Measurements from ENCODE around the gene CADM1. TPM values are rescaled to one million over a fixed set of nuclear protein-coding genes. Genes with fewer than 3 reads are reported as not detected.

The CADM1 gene
- total RNA-seq, 2 experiments from 2014 or later, result 59.7 to 89.7 TPM

DNA sequence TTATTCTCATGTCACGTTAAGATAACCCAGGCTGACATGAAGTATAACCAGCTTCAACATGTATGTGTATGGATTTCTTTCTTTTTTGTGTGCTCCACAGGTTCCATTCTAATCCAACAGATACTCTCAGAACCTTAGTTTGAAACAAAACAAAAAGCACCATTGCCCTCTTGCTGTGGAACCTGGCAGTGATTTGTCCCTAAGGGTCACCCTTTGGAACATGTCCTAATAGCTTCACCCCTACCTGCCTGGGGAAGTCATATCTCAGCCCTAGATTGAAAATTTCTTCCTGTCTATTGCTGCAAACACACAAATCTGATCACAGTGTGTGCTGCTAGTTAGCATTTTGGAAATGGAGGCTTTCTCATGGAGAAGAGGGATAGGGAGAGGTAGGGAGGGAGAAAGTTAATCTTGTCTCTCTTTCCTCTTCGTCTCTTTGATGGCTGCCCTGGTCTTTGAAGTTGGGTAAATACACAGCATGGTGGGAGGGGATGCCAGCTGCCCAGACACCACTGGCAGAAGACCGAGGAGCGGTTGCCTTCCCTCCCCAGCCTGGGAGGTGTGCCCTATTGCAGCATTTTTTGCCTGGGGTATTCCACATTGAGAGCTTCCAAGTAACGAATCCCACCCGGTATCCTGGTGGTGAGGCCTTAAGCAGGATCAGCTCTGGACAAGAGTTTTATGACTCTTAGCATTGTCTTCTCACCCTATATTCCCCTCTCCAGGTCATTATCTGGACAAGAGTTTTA, 11.6 kb upstream of the CADM1 start:
- no peaks in the 10 kb centered on the region for H4K20me1 ChIP-seq (ENCODE audit: insufficient read depth, low read length)
- no TSS peak for BruUV-seq (replicated peaks)
- H3K4me3 ChIP-seq (ENCODE audit: low read depth, low read length, poor library complexity, severe bottlenecking), result no peak overlapping the region
- H3K4me1 ChIP-seq (ENCODE audit: insufficient read depth, low read length, poor library complexity, severe bottlenecking), result no peaks in the 10 kb centered on the region
- H3K9me2 ChIP-seq (ENCODE audit: insufficient read depth, low read length), result no peaks in the 10 kb centered on the region
- DNase-seq (ENCODE audit: low spot score), result no peak
- no peaks in the 10 kb centered on the region for H3K9me3 ChIP-seq (ENCODE audit: low read length)
- no peak for TF ChIP-seq EZH2phosphoT487 (IDR thresholded peaks at IDR 0.05; ENCODE audit: borderline replicate concordance, low read depth, low read length)
- TF ChIP-seq, protein P1, sequence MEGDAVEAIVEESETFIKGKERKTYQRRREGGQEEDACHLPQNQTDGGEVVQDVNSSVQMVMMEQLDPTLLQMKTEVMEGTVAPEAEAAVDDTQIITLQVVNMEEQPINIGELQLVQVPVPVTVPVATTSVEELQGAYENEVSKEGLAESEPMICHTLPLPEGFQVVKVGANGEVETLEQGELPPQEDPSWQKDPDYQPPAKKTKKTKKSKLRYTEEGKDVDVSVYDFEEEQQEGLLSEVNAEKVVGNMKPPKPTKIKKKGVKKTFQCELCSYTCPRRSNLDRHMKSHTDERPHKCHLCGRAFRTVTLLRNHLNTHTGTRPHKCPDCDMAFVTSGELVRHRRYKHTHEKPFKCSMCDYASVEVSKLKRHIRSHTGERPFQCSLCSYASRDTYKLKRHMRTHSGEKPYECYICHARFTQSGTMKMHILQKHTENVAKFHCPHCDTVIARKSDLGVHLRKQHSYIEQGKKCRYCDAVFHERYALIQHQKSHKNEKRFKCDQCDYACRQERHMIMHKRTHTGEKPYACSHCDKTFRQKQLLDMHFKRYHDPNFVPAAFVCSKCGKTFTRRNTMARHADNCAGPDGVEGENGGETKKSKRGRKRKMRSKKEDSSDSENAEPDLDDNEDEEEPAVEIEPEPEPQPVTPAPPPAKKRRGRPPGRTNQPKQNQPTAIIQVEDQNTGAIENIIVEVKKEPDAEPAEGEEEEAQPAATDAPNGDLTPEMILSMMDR (conservative IDR thresholded peaks at IDR 0.05; ENCODE audit: low read length), result no peak
- intact Hi-C loops (cut with micrococcal nuclease; ENCODE audit: unreplicated experiment), result no loop called here
- H3K27ac ChIP-seq (ENCODE audit: low read depth, low read length, poor library complexity, severe bottlenecking), result no peak overlapping the region
- H3K4me2 ChIP-seq (ENCODE audit: low read length), result no peak overlapping the region
- H2AFZ ChIP-seq (ENCODE audit: low read length), result no peak overlapping the region
- H3K79me2 ChIP-seq (ENCODE audit: insufficient read depth, low read depth, low read length), result no peaks in the 10 kb centered on the region
- H3K36me3 ChIP-seq (ENCODE audit: insufficient read depth, low read length), result no peaks in the 10 kb centered on the region
- CTCF ChIA-PET (ENCODE audit: unreplicated experiment), result no interaction called here
- POLR2A ChIA-PET, result no interaction called here

DNA sequence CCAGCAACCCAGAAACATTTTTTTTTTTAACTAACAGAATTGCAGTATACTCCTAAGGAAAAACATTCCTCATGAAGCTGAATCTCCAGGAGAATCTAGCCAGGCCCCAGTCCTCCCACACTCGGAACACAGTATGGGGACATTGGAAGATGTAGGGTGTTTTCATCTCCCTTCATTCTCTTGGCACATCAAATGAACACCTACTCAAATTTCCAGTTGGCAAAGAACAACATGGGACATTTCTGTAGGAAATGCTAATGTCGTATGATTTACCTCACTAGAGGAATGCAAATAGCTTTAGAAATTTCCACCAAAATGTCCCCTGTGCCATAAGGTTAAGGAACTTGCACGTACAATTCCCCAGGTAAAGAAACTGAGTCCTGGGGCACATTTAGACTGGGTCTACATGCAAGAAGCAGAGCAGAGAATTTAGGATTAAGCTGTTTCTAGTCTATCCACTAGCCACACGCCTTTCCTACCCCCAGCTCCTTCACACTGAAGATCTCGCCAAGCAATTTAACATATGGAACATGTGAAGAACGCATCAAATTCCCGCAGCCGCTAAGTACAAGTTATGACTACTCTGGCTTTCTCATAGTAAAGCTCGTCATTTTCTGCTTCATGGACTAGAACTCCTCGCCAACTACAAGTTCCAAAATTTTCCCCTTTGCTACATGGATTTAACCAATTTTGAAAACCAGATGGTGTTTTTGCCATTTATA, 2.9 kb upstream of the CADM1 start:
- no peak overlapping the region for H3K27ac ChIP-seq (ENCODE audit: low read depth, low read length, poor library complexity, severe bottlenecking)
- H3K4me1 ChIP-seq (ENCODE audit: insufficient read depth, low read length, poor library complexity, severe bottlenecking), result peaks cover 7% of the 10 kb centered on the region
- TF ChIP-seq EZH2phosphoT487 (IDR thresholded peaks at IDR 0.05; ENCODE audit: borderline replicate concordance, low read depth, low read length), result no peak
- TF ChIP-seq, protein P1 (conservative IDR thresholded peaks at IDR 0.05; ENCODE audit: low read length), result no peak
- CTCF ChIA-PET (ENCODE audit: unreplicated experiment), result no interaction called here
- no peak overlapping the region for H2AFZ ChIP-seq (ENCODE audit: low read length)
- no peaks in the 10 kb centered on the region for H3K9me3 ChIP-seq (ENCODE audit: low read length)
- no peak for DNase-seq (ENCODE audit: low spot score)
- POLR2A ChIA-PET, result interaction anchor here (0.6 to 1.5 kb wide), 2 partner anchors 113 to 165 kb away, joined by 3 to 4 read pairs; no protein-coding TSS in a partner anchor
- no peak overlapping the region for H3K4me2 ChIP-seq (ENCODE audit: low read length)
- H3K4me3 ChIP-seq (ENCODE audit: low read depth, low read length, poor library complexity, severe bottlenecking), result no peak overlapping the region
- H3K9me2 ChIP-seq (ENCODE audit: insufficient read depth, low read length), result no peaks in the 10 kb centered on the region
- H3K36me3 ChIP-seq (ENCODE audit: insufficient read depth, low read length), result no peaks in the 10 kb centered on the region
- no TSS peak for BruUV-seq (replicated peaks)
- intact Hi-C loops (cut with micrococcal nuclease; ENCODE audit: unreplicated experiment), result loop anchor here (10.0 kb wide), 1 partner anchor 428 kb away; no protein-coding TSS in a partner anchor
- H3K79me2 ChIP-seq (ENCODE audit: insufficient read depth, low read depth, low read length), result peaks cover 6% of the 10 kb centered on the region; the same call in 1 of the 2 replicates
- H4K20me1 ChIP-seq (ENCODE audit: insufficient read depth, low read length), result no peaks in the 10 kb centered on the region
